ENCODE measurements around the gene STARD7. TPM values are rescaled to one million over a fixed set of nuclear protein-coding genes. Genes with fewer than 3 reads are reported as not detected.

Gene STARD7
- total RNA-seq, 2 donors from 2014 or later = 93.1 to 141 TPM

- no peaks in the 10 kb centered on the region for H3K27me3 ChIP-seq (replicated peaks; ENCODE audit: insufficient read depth)
- WGBS = 92% methylated on average over 14 of the region's 14 CpGs
- DNase-seq (ENCODE audit: low spot score) = no peak
- no peaks in the 10 kb centered on the region for H3K4me1 ChIP-seq (replicated peaks)
- no peak overlapping the region for H3K4me3 ChIP-seq
- H3K36me3 ChIP-seq = no peaks in the 10 kb centered on the region
- intact Hi-C loops (cut with DNase I) = no loop called here
- H3K27ac ChIP-seq = no peak overlapping the region
- H3K9me3 ChIP-seq = no peaks in the 10 kb centered on the region
- no peak for TF ChIP-seq CTCF (IDR thresholded peaks at IDR 0.05)
- TF ChIP-seq POLR2AphosphoS5 (IDR thresholded peaks at IDR 0.05) = no peak
- no peak for TF ChIP-seq POLR2A (IDR thresholded peaks at IDR 0.05)
Observed at GRCh38 chr2:96150791-96151594, 57.6 kb downstream of the STARD7 start.

DNA sequence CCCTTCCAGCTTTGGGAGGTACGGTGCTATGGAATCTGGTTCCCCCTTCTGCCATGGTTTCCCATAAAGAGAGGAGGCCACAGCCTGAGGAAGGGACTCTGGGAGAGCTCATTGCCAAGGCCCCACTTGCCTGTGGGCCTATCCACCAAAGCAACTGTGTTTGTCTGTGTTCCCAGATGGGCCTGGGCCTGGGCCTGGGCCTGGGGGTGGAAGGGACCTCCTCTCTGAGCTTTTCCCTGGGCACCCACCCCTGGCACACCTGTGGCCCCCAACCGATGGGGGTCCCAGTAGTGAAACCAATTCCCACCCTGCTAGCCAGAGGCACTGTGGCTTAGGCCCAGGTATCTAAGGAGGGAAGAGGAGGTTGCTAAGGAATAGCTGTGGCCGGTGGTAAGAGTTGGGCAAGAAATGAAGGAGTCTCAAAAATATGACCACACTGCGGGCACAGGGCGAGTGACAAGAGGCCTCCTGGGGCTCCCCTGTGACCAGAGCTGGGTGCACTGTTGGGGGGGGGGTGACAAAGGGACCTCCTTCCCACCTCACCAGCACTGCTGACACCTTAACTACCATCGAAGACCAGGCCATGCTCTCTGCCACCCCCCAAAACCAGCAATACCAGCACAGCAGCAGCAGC is 58.5 kb downstream of the STARD7 start:
- intact Hi-C loops (cut with DNase I) = no loop called here
- Histone ChIP-seq H3K36me3 (no peaks in the 10 kb centered on the region), H3K4me1 (replicated peaks) (no peaks in the 10 kb centered on the region), H3K27ac (no peak overlapping the region), H3K4me3 (no peak overlapping the region), H3K27me3 (replicated peaks; ENCODE audit: insufficient read depth) (no peaks in the 10 kb centered on the region), H3K9me3 (no peaks in the 10 kb centered on the region)
- DNase-seq (ENCODE audit: low spot score) = no peak
- TF ChIP-seq POLR2A (IDR thresholded peaks at IDR 0.05) (no peak), CTCF (IDR thresholded peaks at IDR 0.05) (no peak), POLR2AphosphoS5 (IDR thresholded peaks at IDR 0.05) (no peak)
- 93% methylated on average over 6 of the region's 6 CpGs for WGBS

DNA sequence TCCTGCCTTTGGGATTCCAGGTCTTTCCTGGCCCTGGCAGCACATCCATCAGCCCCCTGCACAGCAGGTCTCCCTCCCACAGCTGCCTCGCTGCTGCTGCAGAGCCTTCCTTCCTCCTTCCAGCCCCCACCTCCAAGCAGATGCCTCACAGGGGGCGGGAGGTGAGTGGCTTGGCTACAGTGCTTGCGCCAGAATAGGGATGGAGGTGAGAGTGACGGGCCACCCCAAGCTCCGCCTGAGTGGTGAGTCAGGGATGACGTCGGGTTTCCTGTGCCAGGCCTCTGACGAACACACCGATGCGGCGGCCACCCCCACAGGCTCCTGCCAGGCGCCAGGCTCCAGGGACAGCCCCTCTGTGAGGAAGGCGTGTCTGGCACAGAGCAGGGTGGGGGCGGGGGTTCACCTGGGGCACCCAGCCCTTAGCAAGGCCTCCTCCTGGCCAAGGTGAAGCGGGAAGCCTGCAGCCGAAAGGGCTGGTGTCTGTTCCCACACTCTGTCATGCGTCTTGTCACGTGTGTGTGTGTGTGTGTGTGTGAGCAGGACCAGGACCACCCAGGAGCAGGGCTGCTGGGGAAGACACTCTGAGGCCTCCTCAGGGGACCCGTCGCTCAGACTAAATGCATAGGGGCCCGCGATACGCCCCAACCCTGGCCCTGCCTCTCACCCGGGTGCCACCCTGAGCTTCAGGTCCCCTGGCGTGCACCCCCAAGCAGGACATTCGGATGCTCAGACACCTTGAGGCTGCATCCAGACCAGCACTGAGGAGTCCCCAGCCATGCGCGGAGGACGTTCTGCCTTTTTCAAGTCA is 60.0 kb downstream of the STARD7 start:
- no peaks in the 10 kb centered on the region for H3K27me3 ChIP-seq (replicated peaks; ENCODE audit: insufficient read depth)
- intact Hi-C loops (cut with DNase I) = no loop called here
- H3K9me3 ChIP-seq = no peaks in the 10 kb centered on the region
- TF ChIP-seq POLR2AphosphoS5 (IDR thresholded peaks at IDR 0.05) (peak; percentile 58), CTCF (IDR thresholded peaks at IDR 0.05) (no peak), POLR2A (IDR thresholded peaks at IDR 0.05) (peak; percentile 62)
- 34% methylated on average over 20 of the region's 29 CpGs for WGBS
- H3K4me1 ChIP-seq (replicated peaks) = no peaks in the 10 kb centered on the region
- H3K36me3 ChIP-seq = no peaks in the 10 kb centered on the region
- no peak overlapping the region for H3K4me3 ChIP-seq
- DNase-seq (ENCODE audit: low spot score) = peak; percentile 75
- H3K27ac ChIP-seq = peak overlapping the region; percentile 47 to 53

DNA sequence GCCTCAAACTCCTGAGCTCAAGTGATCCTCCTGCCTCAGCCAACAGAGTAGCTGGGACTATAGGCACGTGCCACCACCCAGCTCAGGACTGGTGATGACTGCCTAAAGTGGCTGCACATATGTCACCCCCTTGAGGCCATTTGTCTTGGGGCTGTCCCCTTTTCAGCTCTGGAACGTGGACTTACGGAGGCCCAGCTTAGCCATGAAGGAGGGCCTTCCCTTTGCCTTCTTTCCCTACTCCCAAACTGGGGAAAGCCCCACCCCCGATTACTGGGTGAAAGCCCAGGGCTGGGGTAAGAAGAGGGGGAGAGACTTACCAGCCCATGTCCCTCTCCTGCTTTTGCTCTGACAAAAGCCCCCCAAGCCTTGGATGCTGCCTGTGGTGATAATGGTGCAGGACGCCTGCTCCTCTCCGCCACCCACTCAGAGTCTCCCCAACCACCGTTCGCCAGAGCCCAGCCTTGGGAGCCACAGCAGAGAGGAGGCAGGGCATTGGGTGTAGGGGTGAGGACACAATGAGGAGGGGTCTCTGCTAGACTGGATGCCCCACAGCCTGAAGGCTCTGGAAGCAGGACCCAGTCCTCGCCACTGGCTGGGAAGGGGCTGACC is 60.9 kb downstream of the STARD7 start:
- intact Hi-C loops (cut with DNase I) = no loop called here
- Histone ChIP-seq H3K27ac (peak overlapping the region; percentile 47 to 53), H3K27me3 (replicated peaks; ENCODE audit: insufficient read depth) (no peaks in the 10 kb centered on the region), H3K4me3 (no peak overlapping the region), H3K36me3 (no peaks in the 10 kb centered on the region), H3K9me3 (no peaks in the 10 kb centered on the region), H3K4me1 (replicated peaks) (no peaks in the 10 kb centered on the region)
- TF ChIP-seq POLR2A (IDR thresholded peaks at IDR 0.05) (no peak), POLR2AphosphoS5 (IDR thresholded peaks at IDR 0.05) (no peak), CTCF (IDR thresholded peaks at IDR 0.05) (no peak)
- DNase-seq (ENCODE audit: low spot score) = no peak
- 79% methylated on average over 9 of the region's 9 CpGs for WGBS
